Endothelial cell of umbilical vein (primary cell): ENCODE results near the gene SERPIND1.

Experiments used
- CTCF ChIP-seq, 2 donors: IDR thresholded peaks; 1 replicate in 1 of 2; 2 replicates in 1 of 2; pipeline ENCODE4 v1.5.1; 2011; ENCODE audit warnings: low read length in 2 of 2, mild to moderate bottlenecking in 2 of 2, moderate library complexity in 2 of 2, control low read depth in 1 of 2, inconsistent platforms in 1 of 2, low read depth in 1 of 2; ENCODE audit not compliant: insufficient read depth in 1 of 2; ENCODE audit errors: extremely low read depth in 1 of 2
- EZH2 ChIP-seq: IDR thresholded peaks from 2 replicates; pipeline ENCODE4 v1.6.1; 2012; ENCODE audit warnings: borderline replicate concordance, low read depth, mild to moderate bottlenecking, moderate library complexity, low read length, inconsistent platforms; ENCODE audit not compliant: severe bottlenecking
- MAX ChIP-seq: IDR thresholded peaks from 2 replicates; pipeline ENCODE4 v1.6.1; 2011; ENCODE audit not compliant: insufficient read depth, insufficient read length
- POLR2A ChIP-seq: IDR thresholded peaks from 2 replicates; pipeline ENCODE4 v1.6.1; 2012; ENCODE audit warnings: low read depth, mild to moderate bottlenecking, control low read depth, low read length
- POLR2AphosphoS5 ChIP-seq: IDR thresholded peaks from 2 replicates; pipeline ENCODE4 v1.6.1; 2012; ENCODE audit warnings: low read depth, mild to moderate bottlenecking, control low read depth, low read length, moderate library complexity; ENCODE audit not compliant: insufficient read depth

- no peak for TF ChIP-seq CTCF (IDR thresholded peaks at IDR 0.05; ENCODE audit: extremely low read depth in 1 of 2, insufficient read depth in 1 of 2, low read depth in 1 of 2, low read length in 2 of 2)
- TF ChIP-seq POLR2AphosphoS5: no peak
- no peak for TF ChIP-seq POLR2A
- TF ChIP-seq EZH2: no peak
- no peak for TF ChIP-seq MAX
These were observed 47.8 kb upstream of the SERPIND1 start for GRCh38 chr22:20725987-20726558.
